ENCODE data around the gene EPB41. TPM values are rescaled to one million over a fixed set of nuclear protein-coding genes. Genes with fewer than 3 reads are reported as not detected.
A peak's percentile ranks its signal among the peaks of the same experiment; 100 is the strongest.

EPB41 gene
- total RNA-seq, 1 experiment from 2014 or later = 41.7 TPM

DNA sequence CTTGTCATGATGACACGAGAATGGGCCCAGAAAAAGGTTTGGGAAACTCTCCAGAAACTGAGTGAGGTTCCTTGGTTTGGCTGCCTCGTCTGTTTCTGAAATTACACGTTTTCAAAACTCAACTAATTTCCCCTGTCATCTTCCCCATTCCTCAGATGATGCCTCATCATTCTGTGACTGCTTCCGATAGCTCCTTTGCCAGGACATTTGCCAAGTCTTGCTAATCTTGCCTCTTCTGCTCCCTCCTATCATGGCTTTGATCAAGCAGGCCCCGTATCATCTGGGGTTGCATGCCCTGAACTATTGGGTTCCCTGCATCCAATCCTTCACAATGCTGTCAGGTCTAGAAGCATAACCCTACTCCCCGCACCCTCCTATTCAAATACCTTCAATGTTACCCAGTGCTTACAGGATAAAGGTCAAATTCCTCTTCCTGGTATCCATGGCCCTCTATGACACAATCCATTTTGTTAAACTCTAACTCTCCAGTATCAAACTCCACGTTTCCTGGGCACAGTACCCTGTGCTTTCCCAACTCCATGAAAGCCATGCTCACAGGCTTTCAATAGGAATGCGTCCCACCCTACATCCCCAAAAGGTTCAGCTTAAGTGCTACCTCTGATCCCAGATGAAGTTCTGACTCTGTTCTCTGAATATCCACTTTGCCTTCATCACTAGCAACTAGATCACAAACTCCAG is 231.5 kb downstream of the EPB41 start:
- intact Hi-C loops (cut with micrococcal nuclease) = no loop called here
- Histone ChIP-seq H3K79me2 (ENCODE audit: insufficient read depth, low read length) (peaks cover 6% of the 10 kb centered on the region), H3K9me3 (ENCODE audit: control insufficient read depth in 1 of 2, insufficient read depth in 1 of 2, low read depth in 1 of 2, low read length in 2 of 2) (no peaks in the 10 kb centered on the region), H3K9ac (ENCODE audit: low read length) (no peak overlapping the region), H4K20me1 (ENCODE audit: insufficient read depth) (no peaks in the 10 kb centered on the region), H3K4me2 (ENCODE audit: low read length) (no peak overlapping the region), H3K36me3 (ENCODE audit: control insufficient read depth in 1 of 2, insufficient read depth in 2 of 2, low read length in 2 of 2) (peaks cover 42 to 43% of the 10 kb centered on the region in 2 experiments), H3K9me2 (ENCODE audit: insufficient read depth) (no peaks in the 10 kb centered on the region), H3K4me1 (ENCODE audit: control insufficient read depth in 1 of 2, insufficient read depth in 2 of 2, low read length in 2 of 2) (peaks cover 0 to 7% of the 10 kb centered on the region in 2 experiments; a peak in 1 of 4 replicates), H2AFZ (ENCODE audit: low read depth, low read length, poor library complexity, severe bottlenecking) (no peak overlapping the region), H3K27me3 (ENCODE audit: insufficient read depth, low read length) (no peaks in the 10 kb centered on the region), H3K4me3 (replicated peaks in 1 of 2; ENCODE audit: low read depth in 1 of 2, low read length in 2 of 2) (no peak overlapping the region), H3K27ac (ENCODE audit: low read depth, low read length) (no peak overlapping the region)
- ChIA-PET RAD21 (ENCODE audit: low non-redundant PET in 1 of 2, low total read pairs in 2 of 2, uncharacterized antibody in 2 of 2, unreplicated experiment in 2 of 2) (no interaction called here), CTCF (no interaction called here), POLR2A (no interaction called here)
- no TSS peak for BruUV-seq (replicated peaks)
- ATAC-seq (peak; percentile 22; the same call in 1 of the 2 replicates), DNase-seq (ENCODE audit: low read depth, low spot score) (no peak)
- TF ChIP-seq, protein P1, sequence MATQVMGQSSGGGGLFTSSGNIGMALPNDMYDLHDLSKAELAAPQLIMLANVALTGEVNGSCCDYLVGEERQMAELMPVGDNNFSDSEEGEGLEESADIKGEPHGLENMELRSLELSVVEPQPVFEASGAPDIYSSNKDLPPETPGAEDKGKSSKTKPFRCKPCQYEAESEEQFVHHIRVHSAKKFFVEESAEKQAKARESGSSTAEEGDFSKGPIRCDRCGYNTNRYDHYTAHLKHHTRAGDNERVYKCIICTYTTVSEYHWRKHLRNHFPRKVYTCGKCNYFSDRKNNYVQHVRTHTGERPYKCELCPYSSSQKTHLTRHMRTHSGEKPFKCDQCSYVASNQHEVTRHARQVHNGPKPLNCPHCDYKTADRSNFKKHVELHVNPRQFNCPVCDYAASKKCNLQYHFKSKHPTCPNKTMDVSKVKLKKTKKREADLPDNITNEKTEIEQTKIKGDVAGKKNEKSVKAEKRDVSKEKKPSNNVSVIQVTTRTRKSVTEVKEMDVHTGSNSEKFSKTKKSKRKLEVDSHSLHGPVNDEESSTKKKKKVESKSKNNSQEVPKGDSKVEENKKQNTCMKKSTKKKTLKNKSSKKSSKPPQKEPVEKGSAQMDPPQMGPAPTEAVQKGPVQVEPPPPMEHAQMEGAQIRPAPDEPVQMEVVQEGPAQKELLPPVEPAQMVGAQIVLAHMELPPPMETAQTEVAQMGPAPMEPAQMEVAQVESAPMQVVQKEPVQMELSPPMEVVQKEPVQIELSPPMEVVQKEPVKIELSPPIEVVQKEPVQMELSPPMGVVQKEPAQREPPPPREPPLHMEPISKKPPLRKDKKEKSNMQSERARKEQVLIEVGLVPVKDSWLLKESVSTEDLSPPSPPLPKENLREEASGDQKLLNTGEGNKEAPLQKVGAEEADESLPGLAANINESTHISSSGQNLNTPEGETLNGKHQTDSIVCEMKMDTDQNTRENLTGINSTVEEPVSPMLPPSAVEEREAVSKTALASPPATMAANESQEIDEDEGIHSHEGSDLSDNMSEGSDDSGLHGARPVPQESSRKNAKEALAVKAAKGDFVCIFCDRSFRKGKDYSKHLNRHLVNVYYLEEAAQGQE (IDR thresholded peaks at IDR 0.05; ENCODE audit: low read depth) = no peak
- TF ChIP-seq FOSL1 (IDR thresholded peaks at IDR 0.05; ENCODE audit: low read depth) (no peak), POLR2AphosphoS5 (IDR thresholded peaks at IDR 0.05; ENCODE audit: low read depth, low read length) (peak; percentile 51)
- TF ChIP-seq, protein P2, sequence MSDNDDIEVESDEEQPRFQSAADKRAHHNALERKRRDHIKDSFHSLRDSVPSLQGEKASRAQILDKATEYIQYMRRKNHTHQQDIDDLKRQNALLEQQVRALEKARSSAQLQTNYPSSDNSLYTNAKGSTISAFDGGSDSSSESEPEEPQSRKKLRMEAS (IDR thresholded peaks at IDR 0.05) = no peak
